HepG2 (cell line): ENCODE measurements around the gene FAHD1. TPM values are rescaled to one million over a fixed set of nuclear protein-coding genes. Genes with fewer than 3 reads are reported as not detected.
A peak's percentile ranks its signal among the peaks of the same experiment; 100 is the strongest.

ENCODE experiments used
- AHDC1 ChIP-seq: sonication (generic); formaldehyde crosslinking; IDR thresholded peaks from 2 replicates; pipeline ENCODE4 v1.5.1; 2020; ENCODE audit warnings: mild to moderate bottlenecking, missing genetic modification reagents, borderline replicate concordance
- BCL6 ChIP-seq: IDR thresholded peaks from 2 replicates; pipeline ENCODE4 v1.6.1; 2016; ENCODE audit warnings: missing genetic modification reagents, missing compliant biosample characterization
- E2F1 ChIP-seq: sonication (generic); formaldehyde crosslinking; IDR thresholded peaks from 2 replicates; pipeline ENCODE4 v1.5.0; 2020; ENCODE audit warnings: missing genetic modification reagents
- ELF3 ChIP-seq: IDR thresholded peaks from 2 replicates; pipeline ENCODE4 v1.6.1; 2016; ENCODE audit warnings: missing genetic modification reagents, missing compliant biosample characterization
- MEIS2 ChIP-seq: sonication (generic); formaldehyde crosslinking; IDR thresholded peaks from 2 replicates; pipeline ENCODE4 v1.9.0; 2021; ENCODE audit warnings: mild to moderate bottlenecking, missing genetic modification reagents
- NR2F1 ChIP-seq, 2 experiments: fragments of 450-650 bp in 1 of 2; formaldehyde crosslinking in 1 of 2; IDR thresholded peaks; 2 replicates each; pipeline versions ENCODE4 v1.5.0 to v1.6.1; 2016 to 2020; ENCODE audit warnings: mild to moderate bottlenecking in 1 of 2, missing compliant biosample characterization in 1 of 2, missing genetic modification reagents in 1 of 2, moderate library complexity in 1 of 2
- RXRA ChIP-seq: sonication (generic); formaldehyde crosslinking; IDR thresholded peaks from 2 replicates; pipeline ENCODE4 v1.5.1; 2020; ENCODE audit warnings: missing genetic modification reagents
- RXRB ChIP-seq: IDR thresholded peaks from 2 replicates; pipeline ENCODE4 v1.6.1; 2016; ENCODE audit warnings: borderline replicate concordance, missing genetic modification reagents, missing compliant biosample characterization
- ZNF205 ChIP-seq: IDR thresholded peaks from 2 replicates; pipeline ENCODE4 v1.6.1; 2018; ENCODE audit warnings: missing biosample characterization, missing genetic modification reagents
- ZNF282 ChIP-seq: fragments of 450-650 bp; IDR thresholded peaks from 2 replicates; pipeline ENCODE4 v1.6.1; 2018; ENCODE audit not compliant: partially characterized antibody
- ZNF709 ChIP-seq: sonication (generic); formaldehyde crosslinking; IDR thresholded peaks from 2 replicates; pipeline ENCODE4 v1.5.0; 2020; ENCODE audit warnings: mild to moderate bottlenecking, missing genetic modification reagents
- ZNF713 ChIP-seq: sonication (generic); formaldehyde crosslinking; IDR thresholded peaks from 2 replicates; pipeline ENCODE4 v1.4.0; 2020; ENCODE audit warnings: mild to moderate bottlenecking, missing genetic modification reagents
- ZSCAN5A ChIP-seq: sonication (generic); formaldehyde crosslinking; IDR thresholded peaks from 2 replicates; pipeline ENCODE4 v1.8.0; 2022; ENCODE audit warnings: mild to moderate bottlenecking, missing genetic modification reagents, borderline replicate concordance
- polyA plus RNA-seq, 8 experiments: library from polyadenylated mRNA; depleted of rRNA in 3 of 8; stranded (reverse) in 7 of 8; unstranded in 1 of 8; fragments of >200 nt; fragmentation: Illumina TruSeq in 4 of 8; extraction: Trizol in 4 of 8; gene quantifications; 2 replicates each; pipeline versions ENCODE4 v1.2.1 to v1.2.3, GENCODE V29; 2011 to 2016; ENCODE audit warnings: low read depth in 4 of 8, missing spikeins in 1 of 8, mixed read lengths in 1 of 8; ENCODE audit not compliant: insufficient read depth in 1 of 8
- total RNA-seq, 5 experiments: library from RNA; depleted of rRNA; stranded (reverse); fragments of >200 nt; fragmentation: Illumina TruSeq; extraction: Trizol; gene quantifications; 2 replicates each; pipeline ENCODE4 v1.2.3, GENCODE V29; 2016; ENCODE audit warnings: low read depth in 1 of 5
- TF ChIP-seq, protein P1 (sequence below): fragments of 450-650 bp; IDR thresholded peaks from 2 replicates; pipeline ENCODE4 v1.6.1; 2016
- TF ChIP-seq, protein P2 (sequence below): sonication (generic); formaldehyde crosslinking; IDR thresholded peaks from 2 replicates; pipeline ENCODE4 v1.5.0; 2020; ENCODE audit warnings: missing genetic modification reagents
- TF ChIP-seq, protein P3 (sequence below): sonication (generic); formaldehyde crosslinking; IDR thresholded peaks from 2 replicates; pipeline ENCODE4 v1.4.0; 2020; ENCODE audit warnings: missing genetic modification reagents, borderline replicate concordance

The FAHD1 gene
- total and polyA plus RNA-seq, 2 of the 13 experiments (the other 11 are each of a cell fraction or from before 2014, with no cell fraction given), result 39.0 to 45.3 TPM

- TF ChIP-seq, protein P1, sequence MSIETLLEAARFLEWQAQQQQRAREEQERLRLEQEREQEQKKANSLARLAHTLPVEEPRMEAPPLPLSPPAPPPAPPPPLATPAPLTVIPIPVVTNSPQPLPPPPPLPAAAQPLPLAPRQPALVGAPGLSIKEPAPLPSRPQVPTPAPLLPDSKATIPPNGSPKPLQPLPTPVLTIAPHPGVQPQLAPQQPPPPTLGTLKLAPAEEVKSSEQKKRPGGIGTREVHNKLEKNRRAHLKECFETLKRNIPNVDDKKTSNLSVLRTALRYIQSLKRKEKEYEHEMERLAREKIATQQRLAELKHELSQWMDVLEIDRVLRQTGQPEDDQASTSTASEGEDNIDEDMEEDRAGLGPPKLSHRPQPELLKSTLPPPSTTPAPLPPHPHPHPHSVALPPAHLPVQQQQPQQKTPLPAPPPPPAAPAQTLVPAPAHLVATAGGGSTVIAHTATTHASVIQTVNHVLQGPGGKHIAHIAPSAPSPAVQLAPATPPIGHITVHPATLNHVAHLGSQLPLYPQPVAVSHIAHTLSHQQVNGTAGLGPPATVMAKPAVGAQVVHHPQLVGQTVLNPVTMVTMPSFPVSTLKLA, result no peak
- TF ChIP-seq RXRA (CRISPR knock-in tag) (peak; percentile 73; the same call in 1 of the 2 replicates), RXRB (CRISPR knock-in tag) (peak; percentile 46; the same call in 1 of the 2 replicates), AHDC1 (CRISPR knock-in tag) (no peak; the same call in 1 of the 2 replicates), NR2F1 (CRISPR knock-in tag; IDR thresholded peaks at IDR 0.05) (peak in 1 of 2 experiments; percentile 32; a peak in 1 of 4 replicates), ELF3 (CRISPR knock-in tag) (peak; percentile 23; the same call in 1 of the 2 replicates), ZNF205 (CRISPR knock-in tag) (0 out of 2 replicates have a peak, but pooled peaks have one; percentile 5), ZNF282 (no peak), MEIS2 (CRISPR knock-in tag) (no peak), E2F1 (CRISPR knock-in tag) (no peak), ZNF713 (no peak), ZSCAN5A (CRISPR knock-in tag) (no peak), ZNF709 (no peak), BCL6 (CRISPR knock-in tag) (peak; percentile 24; the same call in 1 of the 2 replicates)
- TF ChIP-seq, protein P2, sequence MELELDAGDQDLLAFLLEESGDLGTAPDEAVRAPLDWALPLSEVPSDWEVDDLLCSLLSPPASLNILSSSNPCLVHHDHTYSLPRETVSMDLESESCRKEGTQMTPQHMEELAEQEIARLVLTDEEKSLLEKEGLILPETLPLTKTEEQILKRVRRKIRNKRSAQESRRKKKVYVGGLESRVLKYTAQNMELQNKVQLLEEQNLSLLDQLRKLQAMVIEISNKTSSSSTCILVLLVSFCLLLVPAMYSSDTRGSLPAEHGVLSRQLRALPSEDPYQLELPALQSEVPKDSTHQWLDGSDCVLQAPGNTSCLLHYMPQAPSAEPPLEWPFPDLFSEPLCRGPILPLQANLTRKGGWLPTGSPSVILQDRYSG (CRISPR knock-in tag), result no peak
- TF ChIP-seq, protein P3, sequence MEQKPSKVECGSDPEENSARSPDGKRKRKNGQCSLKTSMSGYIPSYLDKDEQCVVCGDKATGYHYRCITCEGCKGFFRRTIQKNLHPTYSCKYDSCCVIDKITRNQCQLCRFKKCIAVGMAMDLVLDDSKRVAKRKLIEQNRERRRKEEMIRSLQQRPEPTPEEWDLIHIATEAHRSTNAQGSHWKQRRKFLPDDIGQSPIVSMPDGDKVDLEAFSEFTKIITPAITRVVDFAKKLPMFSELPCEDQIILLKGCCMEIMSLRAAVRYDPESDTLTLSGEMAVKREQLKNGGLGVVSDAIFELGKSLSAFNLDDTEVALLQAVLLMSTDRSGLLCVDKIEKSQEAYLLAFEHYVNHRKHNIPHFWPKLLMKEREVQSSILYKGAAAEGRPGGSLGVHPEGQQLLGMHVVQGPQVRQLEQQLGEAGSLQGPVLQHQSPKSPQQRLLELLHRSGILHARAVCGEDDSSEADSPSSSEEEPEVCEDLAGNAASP (CRISPR knock-in tag), result no peak; the same call in 1 of the 2 replicates
Measured at GRCh38 chr16:1870365-1871082, 43.5 kb downstream of the FAHD1 start (continued).
